GM19395 (cell line): ENCODE measurements around the gene CD207.
"Not testable (repeated sequence)": the region's sequence is repeated elsewhere in the genome, so short reads cannot be mapped to it uniquely, and the experiment has no call there.

Experiments
- ATAC-seq: cut with Tn5 transposase; IDR thresholded peaks from one replicate; pipeline ENCODE4 v1.9.1; 2021; ENCODE audit warnings: mild to moderate bottlenecking, moderate library complexity; ENCODE audit not compliant: unreplicated experiment

Gene CD207

DNA sequence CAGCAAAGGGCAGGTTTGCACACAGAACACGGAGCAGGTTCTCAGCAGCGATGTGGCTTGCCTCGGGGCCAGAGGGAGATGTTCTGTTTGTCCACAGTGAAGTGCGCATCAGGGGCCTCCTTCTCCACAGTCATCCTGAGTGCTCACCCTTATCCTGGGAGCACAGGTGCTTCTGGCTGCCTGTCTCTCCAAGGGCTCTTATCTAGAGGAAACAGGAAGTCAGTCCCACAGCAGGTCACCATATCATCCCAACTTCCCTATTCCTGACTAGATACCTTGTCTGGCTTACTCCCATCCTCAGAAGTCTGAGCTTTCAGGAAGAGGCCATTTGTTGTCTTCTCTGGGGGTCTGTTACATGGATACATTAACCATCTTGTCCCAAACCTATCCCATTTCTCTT, at the start of gene CD207:
CD207 (minus strand) TSS at position 174 of the 400 bp plus-strand sequence; CDS start at position 134, 40 bp downstream.
- ATAC-seq, result no peak

DNA sequence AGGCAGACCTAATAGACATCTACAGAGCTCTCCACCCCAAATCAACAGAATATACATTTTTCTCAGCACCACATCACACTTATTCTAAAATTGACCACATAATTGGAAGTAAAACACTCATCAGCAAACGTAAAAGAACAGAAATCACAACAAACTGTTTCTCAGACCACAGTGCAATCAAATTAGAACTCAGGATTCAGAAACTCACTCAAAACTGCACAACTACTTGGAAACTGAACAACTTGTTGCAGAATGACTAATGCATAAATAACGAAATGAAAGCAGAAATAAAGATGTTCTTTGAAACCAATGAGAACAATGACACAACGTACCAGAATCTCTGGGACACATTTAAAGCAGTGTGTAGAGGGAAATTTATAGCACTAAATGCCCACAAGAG, 42.9 kb upstream of the CD207 start:
- not testable (repeated sequence) for ATAC-seq

DNA sequence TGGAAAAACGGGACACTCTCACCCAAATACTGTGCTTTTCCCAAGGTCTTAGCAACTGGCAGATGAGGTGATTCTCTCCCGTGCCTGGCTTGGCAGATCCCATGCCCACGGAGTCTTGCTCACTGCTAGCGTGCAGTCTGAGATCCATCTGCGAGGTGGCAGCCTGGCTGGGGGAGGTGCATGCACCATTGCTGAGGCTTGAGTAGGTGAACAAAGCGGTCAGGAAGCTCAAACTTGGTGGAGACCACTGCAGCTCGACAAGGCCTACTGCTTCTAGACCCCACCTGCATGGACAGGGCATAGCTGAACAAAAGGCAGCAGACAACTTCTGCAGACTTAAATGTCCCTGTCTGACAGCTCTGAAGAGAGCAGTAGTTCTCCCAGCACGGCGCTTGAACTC, 40.5 kb upstream of the CD207 start:
- ATAC-seq, result not testable (repeated sequence)

DNA sequence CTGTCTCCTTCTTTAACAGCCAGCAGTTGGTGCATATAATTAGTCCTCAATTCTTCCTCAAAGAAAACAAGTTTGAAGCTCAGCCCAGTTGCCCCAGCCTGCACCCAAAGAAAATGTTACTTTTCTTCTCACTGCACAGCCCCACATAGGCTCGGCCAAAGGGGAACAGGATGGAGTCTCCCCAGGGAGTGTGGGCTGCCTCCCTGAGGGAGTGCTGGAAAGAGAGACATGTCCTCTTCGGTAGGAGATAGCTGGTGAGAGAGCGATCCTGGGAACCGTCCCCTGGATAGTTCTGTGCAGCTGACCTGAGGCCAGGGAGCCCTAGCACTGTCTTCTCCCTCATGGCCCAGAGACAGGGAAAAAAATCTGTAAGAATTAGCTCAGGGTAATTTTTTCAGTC, 37.9 kb upstream of the CD207 start:
- ATAC-seq, result no peak

DNA sequence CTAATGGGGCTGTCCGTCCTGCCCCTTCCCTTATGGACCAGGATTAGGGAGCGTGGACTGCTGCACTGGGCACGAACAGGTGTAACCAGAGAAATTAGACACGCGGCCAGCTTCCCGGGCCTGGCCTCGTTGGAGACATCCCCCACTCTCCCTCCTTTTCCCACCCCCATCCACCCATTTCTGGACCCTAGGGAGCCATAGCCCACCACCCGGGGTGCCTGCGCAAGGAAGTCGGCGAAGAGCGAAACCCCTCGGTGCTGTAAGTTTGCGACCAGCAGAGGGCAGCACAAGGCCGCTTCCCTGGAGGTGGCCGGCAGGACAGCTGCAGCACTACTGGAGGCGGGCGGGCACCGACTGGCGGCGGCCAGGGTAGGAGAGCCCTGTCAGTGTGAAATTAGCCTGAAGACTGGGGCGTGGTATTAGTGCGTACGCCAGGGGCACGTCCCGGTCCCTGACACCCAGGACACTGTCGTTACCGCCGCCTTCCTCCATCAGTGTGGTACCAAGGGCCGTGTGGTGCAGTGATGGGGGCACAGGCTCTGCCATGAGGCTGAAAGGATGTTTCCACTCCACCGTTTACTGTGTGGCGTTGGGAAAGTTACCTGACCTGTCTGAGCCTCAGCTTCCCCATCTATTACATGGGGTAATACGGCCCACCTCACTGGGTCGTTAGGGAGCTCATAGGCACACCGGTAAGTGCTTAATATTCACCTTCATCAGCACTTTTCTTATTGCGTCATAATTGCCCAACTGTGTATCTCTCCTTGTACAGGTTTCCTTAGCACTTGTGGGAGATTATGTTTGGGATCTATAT, 36.0 kb upstream of the CD207 start:
- ATAC-seq, result no peak

DNA sequence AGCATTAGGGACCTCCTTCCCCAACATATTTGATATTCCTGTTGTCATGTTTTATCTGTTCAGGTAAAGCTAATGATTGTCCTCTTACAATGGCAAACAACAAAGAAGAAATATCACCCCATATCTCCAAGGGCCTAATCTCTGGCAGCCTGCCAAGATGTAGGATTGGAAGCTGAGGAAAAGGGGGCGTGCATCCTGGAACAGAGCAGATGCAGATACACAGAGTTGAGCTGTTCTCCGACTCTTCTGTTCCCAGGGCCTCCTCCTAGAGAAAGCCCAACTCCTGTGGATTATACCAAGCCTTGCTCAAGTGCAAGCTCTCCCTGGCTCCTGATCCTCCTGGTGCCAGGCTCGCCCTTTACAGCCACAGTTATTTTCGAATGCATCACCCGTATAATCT, 35.2 kb upstream of the CD207 start:
- ATAC-seq, result no peak

DNA sequence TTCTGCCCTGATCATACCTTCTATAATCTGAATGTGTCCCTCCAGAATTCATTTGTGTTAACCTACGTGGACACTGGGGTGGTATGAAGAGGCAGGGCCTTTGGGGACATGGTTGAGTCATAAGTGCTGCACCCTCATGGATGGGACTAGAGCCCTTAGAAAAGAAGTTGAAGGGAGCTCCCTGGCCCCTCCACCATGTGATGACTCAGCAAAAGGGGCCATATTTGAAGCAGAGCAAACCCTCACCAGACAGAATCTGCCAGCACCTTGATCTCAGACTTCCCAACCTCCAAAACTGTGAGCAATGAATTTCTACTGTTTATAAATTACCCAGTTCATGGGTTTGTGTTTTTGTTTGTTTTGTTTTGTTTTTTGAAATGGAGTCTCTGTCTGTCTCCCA, 33.4 kb upstream of the CD207 start:
- ATAC-seq, result no peak

DNA sequence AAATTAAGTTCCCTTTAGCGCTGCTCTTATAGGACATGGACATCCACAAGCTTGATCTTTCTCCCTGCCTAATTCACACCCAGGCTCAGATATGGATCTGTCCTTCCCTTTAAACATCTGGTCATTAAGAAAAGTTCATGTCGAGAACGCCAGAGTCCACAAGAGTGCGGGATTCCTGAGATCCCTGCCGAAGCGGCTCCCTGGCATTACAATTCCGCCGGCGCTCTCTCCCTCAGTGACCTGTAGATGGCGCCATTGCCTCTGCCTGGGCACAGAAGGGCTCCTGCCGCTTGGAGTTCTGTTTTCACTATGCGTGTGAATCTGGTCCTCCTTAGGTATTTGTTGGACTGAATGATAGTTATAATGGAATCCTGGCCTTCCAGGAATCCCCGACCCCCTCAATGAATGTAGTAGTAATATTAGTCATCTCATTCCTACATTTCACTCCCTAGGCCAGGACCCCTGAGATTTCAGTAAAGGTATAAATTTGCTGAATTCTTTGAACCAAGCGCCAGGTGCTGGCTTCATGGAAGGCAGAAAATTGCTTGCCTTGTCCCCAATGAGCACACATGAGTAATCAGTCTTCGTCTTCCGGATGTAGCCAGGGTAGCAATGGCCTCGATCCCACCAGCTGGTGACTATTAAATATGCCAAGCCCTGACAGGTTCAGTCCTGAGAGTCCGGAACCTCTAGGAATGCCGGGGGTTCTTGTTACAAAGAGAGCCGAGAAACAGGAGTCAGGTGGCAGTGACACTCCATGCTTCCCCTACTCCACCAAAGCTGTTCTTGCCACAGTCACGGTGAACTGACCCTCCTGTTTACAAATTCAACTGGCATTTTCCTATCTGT, 26.4 kb upstream of the CD207 start:
- no peak for ATAC-seq

DNA sequence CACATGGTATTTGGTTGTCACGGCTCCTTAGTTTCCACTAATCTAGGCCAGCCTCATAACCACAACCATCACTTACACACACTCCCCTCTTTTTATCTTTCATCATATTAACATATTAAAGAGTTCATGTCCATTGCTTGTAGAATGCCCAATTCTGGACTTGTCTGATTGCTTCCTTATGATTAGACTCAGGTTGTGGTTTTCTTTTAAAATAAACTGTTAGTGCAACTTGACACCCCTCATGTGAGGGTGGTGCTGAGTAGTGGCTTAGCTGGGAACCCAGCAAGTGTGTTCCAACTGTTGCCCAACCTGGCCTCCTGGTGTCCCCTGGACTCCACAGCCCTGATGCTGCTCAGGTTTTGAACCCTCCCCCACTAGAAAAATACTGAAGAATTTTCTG, 20.1 kb upstream of the CD207 start:
- no peak for ATAC-seq

DNA sequence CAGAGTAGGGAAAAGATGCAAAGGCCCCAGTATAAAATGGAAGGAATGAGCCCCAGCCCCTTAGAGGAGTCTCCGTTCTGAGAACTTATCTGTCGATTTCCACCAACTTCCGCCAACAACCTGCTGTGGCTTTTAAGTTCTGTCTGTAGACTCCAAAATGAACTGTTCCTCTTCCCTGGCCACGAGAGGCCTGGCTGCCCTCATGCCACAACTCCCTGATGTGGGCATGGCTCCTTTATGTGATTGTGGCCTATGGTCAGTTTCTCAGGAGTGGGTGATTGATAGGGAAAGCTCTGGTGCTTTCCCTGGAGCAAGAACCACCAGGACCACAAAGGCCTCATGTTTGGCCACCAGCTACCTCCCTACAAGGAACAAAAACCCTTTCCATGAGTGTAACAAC, 18.8 kb upstream of the CD207 start:
- ATAC-seq, result no peak

DNA sequence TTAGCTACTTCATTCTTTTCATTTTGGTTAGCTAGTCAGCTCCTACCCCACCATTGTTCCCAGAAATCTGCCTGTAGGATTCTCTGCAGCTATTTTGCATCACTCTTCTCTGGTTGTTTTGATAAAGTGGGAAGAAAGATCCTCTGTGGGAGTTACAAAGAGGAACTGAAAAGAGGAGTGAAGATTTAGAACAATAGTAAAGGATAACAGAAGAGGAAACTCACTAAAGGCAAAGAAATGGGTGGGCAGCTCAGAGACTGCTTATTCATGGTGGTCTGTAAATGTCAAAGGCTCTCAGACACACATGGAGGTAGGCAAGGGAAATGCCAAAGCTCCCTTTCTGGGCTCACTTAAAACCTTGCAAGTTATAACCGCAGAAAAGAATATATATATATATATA, 17.2 kb upstream of the CD207 start:
- ATAC-seq, result no peak

DNA sequence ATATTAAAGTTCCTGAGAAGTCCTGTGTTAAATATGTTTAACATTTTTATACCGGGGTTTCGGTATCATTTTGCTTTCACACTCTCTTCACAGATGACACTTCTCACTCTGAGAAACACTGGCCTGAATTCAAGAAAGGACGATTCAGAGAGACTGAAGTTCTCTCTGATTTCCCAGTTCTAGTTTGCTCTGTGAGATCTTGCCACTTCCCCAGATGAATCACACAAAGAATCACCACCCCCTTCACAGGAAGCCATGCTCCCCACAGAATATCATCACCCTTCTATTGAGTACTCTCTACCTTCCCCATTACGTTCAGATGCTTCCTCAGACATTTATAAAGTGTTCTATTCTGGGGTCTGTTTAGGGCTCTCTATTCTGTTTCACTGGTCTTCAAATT, 16.1 kb upstream of the CD207 start:
- ATAC-seq, result peak; percentile 69

DNA sequence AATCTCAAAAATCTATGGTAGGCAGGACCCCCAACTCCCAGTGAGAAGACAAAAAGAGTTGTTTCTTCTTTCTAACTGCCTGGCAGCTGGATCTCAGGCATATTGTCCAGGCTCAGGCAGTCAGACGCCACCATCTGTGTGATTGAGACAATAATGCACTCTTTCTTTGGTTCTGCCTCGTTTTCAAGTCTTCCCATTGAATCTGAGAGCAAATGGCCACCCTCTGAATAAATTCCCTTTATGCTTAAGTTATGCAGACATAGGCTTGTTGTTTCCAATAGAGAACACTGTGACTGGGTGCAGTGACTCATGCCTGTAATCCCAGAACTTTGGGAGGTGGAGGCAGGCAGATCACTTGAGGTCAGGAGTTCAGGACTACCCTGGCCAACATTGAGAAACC, 15.3 kb upstream of the CD207 start:
- ATAC-seq, result no peak

DNA sequence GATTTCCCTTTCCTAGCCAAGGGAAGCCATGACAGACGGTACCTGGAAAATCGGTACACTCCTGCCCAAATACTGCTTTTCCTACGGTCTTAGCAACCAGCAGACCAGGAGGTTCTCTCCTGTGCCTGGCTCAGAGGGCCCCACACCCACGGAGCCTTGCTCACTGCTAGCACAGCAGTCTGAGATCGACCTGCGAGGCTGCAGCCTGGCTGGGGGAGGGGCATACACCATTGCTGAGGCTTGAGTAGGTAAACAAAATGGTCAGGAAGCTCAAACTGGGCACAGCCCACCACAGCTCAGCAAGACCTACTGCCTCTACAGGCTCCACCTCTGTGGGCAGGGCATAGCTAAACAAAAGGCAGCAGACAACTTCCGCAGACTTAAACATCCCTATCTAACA, 6.8 kb upstream of the CD207 start:
- no peak for ATAC-seq

DNA sequence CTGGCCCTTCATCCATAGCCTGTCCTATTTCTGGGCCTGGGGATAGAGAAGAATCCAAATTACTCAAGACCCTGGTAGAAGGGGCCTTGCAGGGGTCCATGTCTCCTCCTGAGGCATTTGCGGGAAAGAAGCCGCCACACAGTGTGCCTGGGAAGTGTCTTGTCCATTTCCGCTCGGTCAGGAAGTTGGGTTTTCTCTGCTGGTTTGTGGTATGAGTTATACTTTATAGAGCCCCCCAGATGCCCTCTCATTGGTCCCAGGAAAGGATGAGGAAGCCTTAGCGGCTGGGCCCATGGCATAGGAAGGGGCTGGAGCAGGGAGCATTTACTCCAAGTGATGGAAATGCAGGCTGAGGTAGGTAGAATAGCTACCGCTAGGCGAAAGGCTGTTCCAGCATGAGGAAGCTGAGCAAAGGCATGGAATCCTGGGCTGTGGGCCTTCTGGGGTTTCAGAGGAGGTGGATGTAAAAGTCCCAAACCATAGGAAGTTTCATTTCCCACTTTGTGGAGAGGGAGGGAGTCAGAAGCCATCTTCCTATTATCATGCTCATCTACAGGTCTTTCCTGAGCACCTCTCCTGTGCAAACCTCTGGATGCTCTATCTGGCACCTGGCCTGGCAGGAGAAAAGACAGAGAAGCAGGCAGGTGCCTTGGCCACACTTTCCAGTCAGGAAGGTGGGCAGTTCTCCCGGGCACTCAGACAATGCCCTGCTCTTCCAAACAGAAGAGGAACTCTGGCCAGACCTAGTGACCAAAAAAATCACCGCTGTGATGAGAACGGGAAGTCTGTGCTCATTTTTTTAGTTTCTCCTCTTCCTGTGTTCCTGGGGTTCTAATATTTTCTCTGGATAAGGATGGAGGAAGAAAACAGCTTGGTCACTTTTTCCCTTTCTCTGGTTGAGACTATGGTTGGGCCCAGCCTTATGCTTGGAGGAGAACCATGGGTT, 2.6 kb upstream of the CD207 start:
- no peak for ATAC-seq

DNA sequence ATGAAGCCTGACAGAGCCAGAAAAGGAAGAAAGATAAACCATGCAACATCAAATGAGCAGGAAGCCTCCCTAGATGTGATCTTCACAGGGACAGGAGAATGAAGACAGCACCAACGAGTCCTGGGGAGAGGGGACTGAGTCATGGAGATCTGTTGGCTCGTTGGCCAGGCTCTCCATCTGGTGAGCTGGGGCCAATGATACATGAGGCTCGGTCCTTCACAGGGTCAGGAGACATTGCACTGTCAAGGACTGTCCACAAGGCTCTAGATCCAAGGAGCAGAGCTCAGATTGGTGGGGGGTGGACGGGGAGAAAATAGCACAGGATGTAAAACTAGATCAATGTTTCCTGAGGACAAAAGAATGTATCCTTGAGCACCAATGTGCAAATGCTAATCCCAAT, 735 bp downstream of the CD207 start:
- ATAC-seq, result no peak

DNA sequence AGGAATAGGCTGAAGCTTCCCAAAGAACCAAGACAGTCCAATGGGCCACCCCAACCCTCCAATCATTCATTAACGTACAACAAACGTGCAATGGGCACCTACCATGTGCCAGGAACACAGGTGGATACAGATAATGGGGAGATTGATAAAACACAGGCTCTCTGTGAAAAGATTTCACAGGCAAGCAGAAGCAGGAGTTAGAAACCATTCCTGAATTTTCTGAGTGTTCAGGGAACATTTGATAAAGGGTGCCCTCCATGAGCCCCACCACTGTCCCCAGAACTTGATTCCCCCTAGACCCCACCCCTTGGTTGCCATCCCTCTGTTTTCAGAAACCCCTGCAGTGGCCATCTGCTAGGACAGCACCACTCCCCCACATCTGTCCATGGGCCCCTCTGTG, 1.5 kb downstream of the CD207 start:
- no peak for ATAC-seq

DNA sequence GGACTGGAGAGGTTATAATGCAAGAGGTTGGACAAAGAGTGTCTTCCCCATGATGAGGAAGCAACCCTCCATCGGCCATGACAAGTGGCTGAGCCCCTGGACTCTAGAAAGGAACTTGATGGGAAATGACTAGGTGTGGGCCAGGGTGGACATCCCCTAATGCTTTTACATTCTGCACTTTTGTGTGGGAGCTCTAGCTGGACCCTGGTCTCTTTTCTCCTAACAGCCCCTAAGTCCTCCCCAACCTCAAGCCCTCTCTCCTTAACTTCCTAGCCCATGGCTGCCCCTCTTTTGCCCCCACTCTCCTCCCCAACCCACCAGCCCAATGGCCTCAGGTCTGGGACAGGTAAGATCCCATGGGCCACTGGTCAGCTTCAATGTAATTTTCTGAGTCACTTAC, 2.4 kb downstream of the CD207 start:
- no peak for ATAC-seq

DNA sequence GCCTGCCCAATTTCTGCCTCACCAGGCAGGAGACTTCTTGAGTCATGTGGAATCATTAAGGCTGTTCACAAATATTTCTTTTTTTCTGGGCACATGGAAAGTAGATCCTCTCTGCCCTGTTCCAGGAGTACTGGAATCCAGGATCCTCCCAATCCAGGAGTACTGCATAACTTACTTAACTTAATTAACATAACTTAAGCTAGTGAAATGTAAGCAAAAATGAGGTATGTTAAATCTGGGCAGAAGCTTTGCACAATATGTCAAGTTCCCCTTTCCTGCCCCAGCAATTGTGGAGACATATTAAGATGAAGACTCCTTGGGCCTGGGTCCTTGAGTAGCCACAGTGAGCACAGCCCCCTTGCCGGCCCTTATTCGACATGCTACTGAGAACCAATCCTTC, 3.2 kb downstream of the CD207 start:
- ATAC-seq, result no peak

DNA sequence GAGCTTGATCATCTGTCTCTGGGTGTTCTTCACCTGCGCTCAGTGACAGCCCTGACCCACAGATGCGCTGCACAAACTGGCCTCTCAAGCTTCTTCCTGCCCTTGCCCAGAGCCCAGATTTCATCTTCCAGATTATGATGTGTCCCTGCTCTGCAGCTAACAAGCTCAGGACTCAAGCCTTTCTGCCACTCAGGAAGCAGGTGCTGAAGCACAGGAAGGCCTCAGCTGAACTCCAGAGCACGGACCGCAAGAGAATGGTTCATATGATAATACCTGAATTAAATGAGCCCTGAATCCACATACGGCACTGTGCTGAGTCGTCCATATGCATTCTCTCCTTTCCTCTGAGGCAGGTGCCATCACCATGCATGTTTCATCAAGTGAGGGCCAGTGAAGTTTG, 3.8 kb downstream of the CD207 start:
- ATAC-seq, result no peak

DNA sequence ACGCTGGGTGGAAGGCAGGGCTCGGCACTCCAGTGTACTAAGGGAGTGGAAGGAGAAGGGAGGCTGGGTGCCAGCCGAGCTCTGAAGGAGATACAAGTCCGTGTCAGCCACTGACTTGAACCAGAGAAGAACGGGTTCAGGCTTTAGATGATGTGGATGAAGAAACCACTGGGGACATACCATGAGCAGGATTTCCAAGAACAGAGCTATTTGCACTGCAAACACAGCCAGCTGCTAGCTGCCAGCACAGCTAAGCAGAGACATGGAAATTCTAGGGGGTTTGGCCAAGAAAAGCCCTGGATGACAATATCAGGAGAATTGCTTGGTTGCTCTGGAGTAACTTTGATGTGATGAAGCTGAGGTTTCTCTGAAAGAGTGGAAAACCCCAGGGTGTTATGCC, 5.2 kb downstream of the CD207 start:
- ATAC-seq, result no peak
